DOHH2 (cell line): ENCODE results near the gene SCLT1.

Experiments used
- EZH2phosphoT487 ChIP-seq: fragments of 200-600 bp; sonication (generic); IDR thresholded peaks from 2 replicates; pipeline ENCODE4 v1.6.1; 2017; ENCODE audit warnings: borderline replicate concordance, mild to moderate bottlenecking, antibody characterized with exemption, low read length, moderate library complexity, mixed read lengths
- TF ChIP-seq, protein P1 (sequence below): fragments of 200-600 bp; sonication (generic); IDR thresholded peaks from one replicate; pipeline ENCODE4 v1.5.1; 2014; ENCODE audit warnings: antibody characterized with exemption, mild to moderate bottlenecking, low read depth, low read length; ENCODE audit not compliant: poor library complexity, severe bottlenecking

DNA sequence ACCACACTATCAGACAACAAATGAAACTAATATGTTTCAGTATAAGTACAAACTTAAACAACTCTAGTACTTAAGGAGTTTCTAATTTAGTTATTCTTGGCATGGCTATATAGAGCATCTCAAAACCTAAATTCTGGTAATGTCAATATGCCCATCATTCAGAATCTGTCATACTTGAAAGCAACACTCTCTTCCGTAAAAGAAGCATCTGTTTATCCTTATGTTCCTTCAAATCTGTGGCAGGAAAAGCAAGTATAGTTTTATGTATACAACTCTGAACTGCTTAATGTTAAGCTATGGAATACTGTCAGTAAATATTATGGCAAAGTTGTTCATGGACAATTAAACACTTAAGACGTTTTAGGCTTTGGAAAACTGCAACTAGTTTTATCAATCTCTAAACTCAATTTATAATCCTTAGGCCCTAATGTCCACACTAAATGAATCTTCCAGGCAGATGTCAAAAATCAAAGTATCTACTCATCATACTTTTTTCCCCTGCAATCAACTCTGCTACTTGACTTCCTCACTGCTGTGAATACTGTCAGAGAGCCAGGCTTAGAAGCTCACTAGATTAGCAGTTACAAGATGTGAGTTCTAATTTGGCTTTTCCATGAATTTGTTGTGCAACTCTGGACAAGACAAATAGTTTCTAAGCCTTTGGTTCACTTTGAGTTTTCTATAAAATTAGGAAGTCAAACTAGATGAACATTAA is 109.4 kb downstream of the SCLT1 start:
- TF ChIP-seq, protein P1, sequence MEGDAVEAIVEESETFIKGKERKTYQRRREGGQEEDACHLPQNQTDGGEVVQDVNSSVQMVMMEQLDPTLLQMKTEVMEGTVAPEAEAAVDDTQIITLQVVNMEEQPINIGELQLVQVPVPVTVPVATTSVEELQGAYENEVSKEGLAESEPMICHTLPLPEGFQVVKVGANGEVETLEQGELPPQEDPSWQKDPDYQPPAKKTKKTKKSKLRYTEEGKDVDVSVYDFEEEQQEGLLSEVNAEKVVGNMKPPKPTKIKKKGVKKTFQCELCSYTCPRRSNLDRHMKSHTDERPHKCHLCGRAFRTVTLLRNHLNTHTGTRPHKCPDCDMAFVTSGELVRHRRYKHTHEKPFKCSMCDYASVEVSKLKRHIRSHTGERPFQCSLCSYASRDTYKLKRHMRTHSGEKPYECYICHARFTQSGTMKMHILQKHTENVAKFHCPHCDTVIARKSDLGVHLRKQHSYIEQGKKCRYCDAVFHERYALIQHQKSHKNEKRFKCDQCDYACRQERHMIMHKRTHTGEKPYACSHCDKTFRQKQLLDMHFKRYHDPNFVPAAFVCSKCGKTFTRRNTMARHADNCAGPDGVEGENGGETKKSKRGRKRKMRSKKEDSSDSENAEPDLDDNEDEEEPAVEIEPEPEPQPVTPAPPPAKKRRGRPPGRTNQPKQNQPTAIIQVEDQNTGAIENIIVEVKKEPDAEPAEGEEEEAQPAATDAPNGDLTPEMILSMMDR, result no peak
- TF ChIP-seq EZH2phosphoT487, result no peak
